DND-41 (cell line): Measurements from ENCODE around the gene LRRC37A3.
"Not testable (repeated sequence)": the region's sequence is repeated elsewhere in the genome, so short reads cannot be mapped to it uniquely, and the experiment has no call there.

Experiments
- ATAC-seq: fragments of 200-7000 bp; cut with Tn5 transposase; 3 replicates; pipeline ENCODE4 v1.9.1; 2021; ENCODE audit warnings: low read depth; ENCODE audit not compliant: insufficient read depth
- DNase-seq: peaks from one replicate; pipeline ENCODE4 v3.0.0-alpha.2; 2020
- H2AFZ ChIP-seq: 2 replicates; pipeline ENCODE4 v1.6.0; 2012; ENCODE audit warnings: low read depth, low read length
- H3K27ac ChIP-seq: 2 replicates; pipeline ENCODE4 v1.5.1; 2012; ENCODE audit warnings: low read length, inconsistent platforms
- H3K27me3 ChIP-seq: fragments of 200-600 bp; sonication (generic); 2 replicates; pipeline ENCODE4 v1.6.0; 2012; ENCODE audit warnings: low read length, mild to moderate bottlenecking, inconsistent platforms; ENCODE audit not compliant: insufficient read depth, poor library complexity
- H3K36me3 ChIP-seq: 2 replicates; pipeline ENCODE4 v1.5.1; 2012; ENCODE audit warnings: low read length, inconsistent platforms; ENCODE audit not compliant: insufficient read depth
- H3K4me1 ChIP-seq: 2 replicates; pipeline ENCODE4 v1.5.1; 2012; ENCODE audit warnings: mild to moderate bottlenecking, low read length; ENCODE audit not compliant: insufficient read depth
- H3K4me2 ChIP-seq: 2 replicates; pipeline ENCODE4 v1.6.0; 2012; ENCODE audit warnings: mild to moderate bottlenecking, moderate library complexity, low read length, inconsistent platforms; ENCODE audit not compliant: insufficient read depth
- H3K4me3 ChIP-seq, 2 experiments: fragments of 200-600 bp in 1 of 2; shearing (Covaris generic) in 1 of 2; 2 replicates each; pipeline ENCODE4 v1.5.1; 2012 to 2016; ENCODE audit warnings: inconsistent platforms in 2 of 2, low read length in 2 of 2, mild to moderate bottlenecking in 2 of 2, low read depth in 1 of 2, moderate library complexity in 1 of 2
- H3K79me2 ChIP-seq: 2 replicates; pipeline ENCODE4 v1.6.0; 2012; ENCODE audit warnings: low read length, inconsistent platforms; ENCODE audit not compliant: insufficient read depth
- H3K9ac ChIP-seq: 2 replicates; pipeline ENCODE4 v1.6.0; 2012; ENCODE audit warnings: low read depth, mild to moderate bottlenecking, inconsistent platforms, low read length, moderate library complexity
- H3K9me3 ChIP-seq: 2 replicates; pipeline ENCODE4 v1.5.1; 2012; ENCODE audit warnings: low read length, moderate library complexity, mild to moderate bottlenecking, inconsistent platforms; ENCODE audit not compliant: insufficient read depth, severe bottlenecking
- H4K20me1 ChIP-seq: 2 replicates; pipeline ENCODE4 v1.6.0; 2012; ENCODE audit warnings: low read length; ENCODE audit not compliant: insufficient read depth

The LRRC37A3 gene

GRCh38 chr17:64843918-64844317 is 75.4 kb downstream of the LRRC37A3 start:
- not testable (repeated sequence) for DNase-seq, H3K79me2 ChIP-seq, H4K20me1 ChIP-seq, H3K4me3 ChIP-seq, H2AFZ ChIP-seq, ATAC-seq, H3K36me3 ChIP-seq, H3K9me3 ChIP-seq, H3K9ac ChIP-seq, H3K27me3 ChIP-seq, H3K4me2 ChIP-seq, H3K4me1 ChIP-seq, H3K27ac ChIP-seq

GRCh38 chr17:64842900-64843299 is 76.4 kb downstream of the LRRC37A3 start:
- not testable (repeated sequence) for H4K20me1 ChIP-seq, H3K27me3 ChIP-seq, H3K79me2 ChIP-seq

GRCh38 chr17:64840960-64841359 is 78.3 kb downstream of the LRRC37A3 start:
- DNase-seq, H3K4me2 ChIP-seq, H3K4me3 ChIP-seq, H3K36me3 ChIP-seq, H3K9me3 ChIP-seq, H3K79me2 ChIP-seq, H4K20me1 ChIP-seq, ATAC-seq, H2AFZ ChIP-seq, H3K9ac ChIP-seq, H3K27me3 ChIP-seq, H3K27ac ChIP-seq: not testable (repeated sequence)
- H3K4me1 ChIP-seq = peaks cover 14% of the 10 kb centered on the region

More at GRCh38 chr17:64842900-64843299, 76.4 kb downstream of the LRRC37A3 start:
- ATAC-seq, DNase-seq, H2AFZ ChIP-seq, H3K4me3 ChIP-seq, H3K9me3 ChIP-seq, H3K36me3 ChIP-seq, H3K9ac ChIP-seq, H3K27ac ChIP-seq, H3K4me2 ChIP-seq, H3K4me1 ChIP-seq: not testable (repeated sequence)

GRCh38 chr17:64838513-64838912 is 80.8 kb downstream of the LRRC37A3 start:
- H2AFZ ChIP-seq, H4K20me1 ChIP-seq, H3K27ac ChIP-seq, DNase-seq, H3K9me3 ChIP-seq, H3K4me2 ChIP-seq, H3K27me3 ChIP-seq, H3K9ac ChIP-seq, H3K4me3 ChIP-seq, H3K79me2 ChIP-seq, H3K36me3 ChIP-seq, ATAC-seq: not testable (repeated sequence)
- H3K4me1 ChIP-seq = peaks cover 21% of the 10 kb centered on the region

- Histone ChIP-seq H3K9ac (peak overlapping the region; percentile 74), H3K4me1 (peaks cover 21% of the 10 kb centered on the region), H3K4me2 (peak overlapping the region; percentile 92), H2AFZ (peak overlapping the region; percentile 80), H3K4me3 (peak overlapping the region; percentile 73; a peak in 3 of 4 replicates), H3K27ac (peak overlapping the region; percentile 70)
- H3K36me3 ChIP-seq, H3K79me2 ChIP-seq, H3K9me3 ChIP-seq, H3K27me3 ChIP-seq, H4K20me1 ChIP-seq: not testable (repeated sequence)
- DNase-seq (peak; percentile 90), ATAC-seq (peak; percentile 97)
Measured at GRCh38 chr17:64837018-64837761, 82.1 kb downstream of the LRRC37A3 start.

GRCh38 chr17:64836623-64837017 is 82.7 kb downstream of the LRRC37A3 start:
- Histone ChIP-seq H3K4me2 (peak overlapping the region; percentile 92), H2AFZ (peak overlapping the region; percentile 67), H3K4me1 (peaks cover 21% of the 10 kb centered on the region), H3K4me3 (peak overlapping the region; percentile 73; a peak in 3 of 4 replicates), H3K9ac (peak overlapping the region; percentile 74), H3K27ac (peak overlapping the region; percentile 64)
- H3K36me3 ChIP-seq, H4K20me1 ChIP-seq, H3K9me3 ChIP-seq, H3K27me3 ChIP-seq, H3K79me2 ChIP-seq: not testable (repeated sequence)
- ATAC-seq = peak; percentile 29
- DNase-seq = peak; percentile 32

GRCh38 chr17:64834060-64834459 is 85.2 kb downstream of the LRRC37A3 start:
- ATAC-seq, H3K27me3 ChIP-seq, H3K79me2 ChIP-seq, H2AFZ ChIP-seq, H3K9me3 ChIP-seq, H3K27ac ChIP-seq, H3K9ac ChIP-seq, DNase-seq, H3K36me3 ChIP-seq, H3K4me3 ChIP-seq, H3K4me2 ChIP-seq, H4K20me1 ChIP-seq: not testable (repeated sequence)
- H3K4me1 ChIP-seq = peaks cover 21% of the 10 kb centered on the region

- not testable (repeated sequence) for H3K4me3 ChIP-seq, ATAC-seq, H3K79me2 ChIP-seq, H2AFZ ChIP-seq, H3K4me1 ChIP-seq, H3K9ac ChIP-seq, H3K36me3 ChIP-seq, DNase-seq, H3K4me2 ChIP-seq, H4K20me1 ChIP-seq, H3K27me3 ChIP-seq, H3K27ac ChIP-seq, H3K9me3 ChIP-seq
Measured at GRCh38 chr17:64830631-64831040, 88.6 kb downstream of the LRRC37A3 start.
